HFF-Myc (cell line): ENCODE measurements around the gene WNT11.

ENCODE experiments used
- DNase-seq: peaks from one replicate; pipeline ENCODE4 v3.0.0-alpha.2; 2011; ENCODE audit warnings: low read depth; ENCODE audit errors: extremely low read depth
- H3K4me3 ChIP-seq: replicated peaks from 2 replicates; pipeline ENCODE4 v1.5.1; 2011; ENCODE audit warnings: low read depth, mild to moderate bottlenecking, control low read depth, low read length
- CTCF ChIP-seq: IDR thresholded peaks from 2 replicates; pipeline ENCODE4 v1.5.1; 2012; ENCODE audit warnings: mild to moderate bottlenecking, low read depth, low read length, control low read depth; ENCODE audit errors: missing control alignments

WNT11 gene

GRCh38 chr11:76229690-76230240 lies 23.5 kb upstream of the WNT11 start:
- TF ChIP-seq CTCF, result no peak
- DNase-seq, result no peak
- H3K4me3 ChIP-seq, result no peak overlapping the region

- H3K4me3 ChIP-seq, result no peak overlapping the region
Observed at GRCh38 chr11:76228875-76229149, 22.5 kb upstream of the WNT11 start.

GRCh38 chr11:76228071-76228874 lies 22.0 kb upstream of the WNT11 start:
- TF ChIP-seq CTCF, result no peak
- H3K4me3 ChIP-seq, result no peak overlapping the region
- DNase-seq, result no peak

More at GRCh38 chr11:76228875-76229149, 22.5 kb upstream of the WNT11 start:
- TF ChIP-seq CTCF, result no peak
- DNase-seq, result no peak

GRCh38 chr11:76226626-76227025 lies 20.3 kb upstream of the WNT11 start:
- DNase-seq, result no peak
- TF ChIP-seq CTCF, result no peak
- H3K4me3 ChIP-seq, result no peak overlapping the region

- no peak overlapping the region for H3K4me3 ChIP-seq
- no peak for DNase-seq
- no peak for TF ChIP-seq CTCF
Observed at GRCh38 chr11:76225122-76225611, 18.9 kb upstream of the WNT11 start.

- DNase-seq, result no peak
- no peak overlapping the region for H3K4me3 ChIP-seq
- TF ChIP-seq CTCF, result no peak
Observed at GRCh38 chr11:76224461-76225121, 18.3 kb upstream of the WNT11 start.
